Measurements from ENCODE around the gene NMRK2. TPM values are rescaled to one million over a fixed set of nuclear protein-coding genes. Genes with fewer than 3 reads are reported as not detected.
A peak's percentile ranks its signal among the peaks of the same experiment; 100 is the strongest.

The NMRK2 gene
- total and polyA plus RNA-seq, 2 of the 13 experiments (the other 11 are each of a cell fraction or from before 2014, with no cell fraction given) = not detected

DNA sequence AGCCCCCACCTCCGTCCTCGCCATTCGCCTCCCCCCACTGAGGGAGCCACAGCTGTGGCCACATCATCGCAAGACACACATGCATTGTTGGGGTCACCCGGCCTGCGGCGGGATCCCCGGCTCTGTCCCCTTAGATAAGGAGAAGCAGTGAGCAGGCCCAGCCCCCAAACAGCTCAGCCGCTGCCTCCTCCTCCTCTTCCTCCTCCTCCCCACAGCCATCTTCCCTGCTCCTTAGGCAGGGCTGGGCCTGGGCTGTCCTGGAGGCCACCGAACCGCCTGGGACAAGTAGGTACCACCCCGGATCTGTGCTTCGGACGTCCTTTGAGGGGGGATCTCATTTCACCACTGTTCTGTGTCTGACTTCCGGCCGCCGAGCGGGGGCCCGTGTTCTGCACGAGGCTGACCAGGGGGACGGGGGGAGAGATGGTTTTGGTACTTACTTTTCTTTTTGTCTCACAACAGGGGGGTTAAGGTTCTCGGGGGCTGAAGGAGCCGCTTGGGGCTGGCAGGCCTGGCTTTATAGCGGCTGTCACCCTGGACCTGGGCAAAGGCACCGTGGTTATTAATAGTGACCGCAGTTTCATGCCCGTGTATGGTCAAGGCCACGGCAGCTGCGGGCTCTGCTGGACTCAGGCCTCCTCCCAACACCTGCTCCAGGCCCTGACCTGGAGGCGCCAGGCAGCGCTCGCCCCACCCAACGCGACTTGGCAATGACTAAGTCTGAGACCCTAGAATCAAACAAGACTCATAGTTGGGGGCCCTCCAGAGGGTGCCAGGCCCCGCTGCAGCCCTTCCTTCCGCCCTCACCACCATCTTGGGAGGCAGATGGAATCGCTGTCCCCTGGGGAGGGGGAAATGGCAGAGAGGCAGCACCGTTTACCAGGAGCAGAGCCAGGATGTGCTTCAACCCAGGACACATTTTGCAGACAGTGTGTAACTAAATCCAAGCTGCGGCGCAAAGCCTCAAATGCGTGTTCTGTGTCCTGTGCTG, 18.3 kb downstream of the NMRK2 start:
- intact Hi-C loops (cut with micrococcal nuclease; ENCODE audit: unreplicated experiment) = no loop called here
- Histone ChIP-seq H3K4me1 (ENCODE audit: insufficient read depth, low read length) (peaks cover 6% of the 10 kb centered on the region; the same call in 1 of the 2 replicates), H3K9me3 (ENCODE audit: low read length) (no peaks in the 10 kb centered on the region), H3K4me3 (replicated peaks in 1 of 3; ENCODE audit: insufficient read depth in 1 of 3, low read depth in 2 of 3, low read length in 3 of 3) (no peak overlapping the region), H3K79me2 (ENCODE audit: insufficient read depth, low read length) (no peaks in the 10 kb centered on the region), H2AFZ (ENCODE audit: low read length) (no peak overlapping the region), H3K27me3 (ENCODE audit: control insufficient read depth in 1 of 2, insufficient read depth in 2 of 2, low read length in 2 of 2) (peaks cover 0 to 7% of the 10 kb centered on the region in 2 experiments; a peak in 2 of 5 replicates), H3K27ac (ENCODE audit: extremely low read length, insufficient read depth, low read length) (no peak overlapping the region), H3K36me3 (replicated peaks in 1 of 2; ENCODE audit: control insufficient read depth in 1 of 2, insufficient read depth in 2 of 2, low read length in 2 of 2) (no peaks in the 10 kb centered on the region), H4K20me1 (ENCODE audit: insufficient read depth, low read length) (no peaks in the 10 kb centered on the region), H3K4me2 (ENCODE audit: low read depth, low read length) (no peak overlapping the region), H3K9ac (ENCODE audit: insufficient read depth, low read depth, low read length) (no peak overlapping the region)
- ChIA-PET POLR2A (interaction anchor here (1.0 kb wide), 1 partner anchor 18 kb away, joined by 3 read pairs; no protein-coding TSS in a partner anchor), CTCF (ENCODE audit: low intra/inter-chr PET ratio, low total read pairs) (no interaction called here)
- 44% methylated on average over 23 of the region's 41 CpGs for WGBS (ENCODE audit: low lambda C conversion rate)
- in situ Hi-C loops (cut with HindIII; ENCODE audit: extremely low pct_ligation_motif_present, low pct_unique_long_range_greater_than_20kb) = no loop called here
- no peak for TF ChIP-seq ZNF225 (CRISPR knock-in tag; IDR thresholded peaks at IDR 0.05)
- no peak for TF ChIP-seq ZNF510 (CRISPR knock-in tag; IDR thresholded peaks at IDR 0.05; ENCODE audit: low read depth)
- no peak for TF ChIP-seq ZNF672 (CRISPR knock-in tag; IDR thresholded peaks at IDR 0.05)
- no peak for TF ChIP-seq SPEN (CRISPR knock-in tag; IDR thresholded peaks at IDR 0.05; ENCODE audit: low read depth)
- TF ChIP-seq ZNF30 (CRISPR knock-in tag; IDR thresholded peaks at IDR 0.05) = no peak
- TF ChIP-seq, protein P1, sequence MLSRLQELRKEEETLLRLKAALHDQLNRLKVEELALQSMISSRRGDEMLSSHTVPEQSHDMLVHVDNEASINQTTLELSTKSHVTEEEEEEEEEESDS (CRISPR knock-in tag; IDR thresholded peaks at IDR 0.05; ENCODE audit: borderline replicate concordance) = no peak
- no peak for TF ChIP-seq ZNF761 (CRISPR knock-in tag; conservative IDR thresholded peaks at IDR 0.05)
- TF ChIP-seq, protein P2, sequence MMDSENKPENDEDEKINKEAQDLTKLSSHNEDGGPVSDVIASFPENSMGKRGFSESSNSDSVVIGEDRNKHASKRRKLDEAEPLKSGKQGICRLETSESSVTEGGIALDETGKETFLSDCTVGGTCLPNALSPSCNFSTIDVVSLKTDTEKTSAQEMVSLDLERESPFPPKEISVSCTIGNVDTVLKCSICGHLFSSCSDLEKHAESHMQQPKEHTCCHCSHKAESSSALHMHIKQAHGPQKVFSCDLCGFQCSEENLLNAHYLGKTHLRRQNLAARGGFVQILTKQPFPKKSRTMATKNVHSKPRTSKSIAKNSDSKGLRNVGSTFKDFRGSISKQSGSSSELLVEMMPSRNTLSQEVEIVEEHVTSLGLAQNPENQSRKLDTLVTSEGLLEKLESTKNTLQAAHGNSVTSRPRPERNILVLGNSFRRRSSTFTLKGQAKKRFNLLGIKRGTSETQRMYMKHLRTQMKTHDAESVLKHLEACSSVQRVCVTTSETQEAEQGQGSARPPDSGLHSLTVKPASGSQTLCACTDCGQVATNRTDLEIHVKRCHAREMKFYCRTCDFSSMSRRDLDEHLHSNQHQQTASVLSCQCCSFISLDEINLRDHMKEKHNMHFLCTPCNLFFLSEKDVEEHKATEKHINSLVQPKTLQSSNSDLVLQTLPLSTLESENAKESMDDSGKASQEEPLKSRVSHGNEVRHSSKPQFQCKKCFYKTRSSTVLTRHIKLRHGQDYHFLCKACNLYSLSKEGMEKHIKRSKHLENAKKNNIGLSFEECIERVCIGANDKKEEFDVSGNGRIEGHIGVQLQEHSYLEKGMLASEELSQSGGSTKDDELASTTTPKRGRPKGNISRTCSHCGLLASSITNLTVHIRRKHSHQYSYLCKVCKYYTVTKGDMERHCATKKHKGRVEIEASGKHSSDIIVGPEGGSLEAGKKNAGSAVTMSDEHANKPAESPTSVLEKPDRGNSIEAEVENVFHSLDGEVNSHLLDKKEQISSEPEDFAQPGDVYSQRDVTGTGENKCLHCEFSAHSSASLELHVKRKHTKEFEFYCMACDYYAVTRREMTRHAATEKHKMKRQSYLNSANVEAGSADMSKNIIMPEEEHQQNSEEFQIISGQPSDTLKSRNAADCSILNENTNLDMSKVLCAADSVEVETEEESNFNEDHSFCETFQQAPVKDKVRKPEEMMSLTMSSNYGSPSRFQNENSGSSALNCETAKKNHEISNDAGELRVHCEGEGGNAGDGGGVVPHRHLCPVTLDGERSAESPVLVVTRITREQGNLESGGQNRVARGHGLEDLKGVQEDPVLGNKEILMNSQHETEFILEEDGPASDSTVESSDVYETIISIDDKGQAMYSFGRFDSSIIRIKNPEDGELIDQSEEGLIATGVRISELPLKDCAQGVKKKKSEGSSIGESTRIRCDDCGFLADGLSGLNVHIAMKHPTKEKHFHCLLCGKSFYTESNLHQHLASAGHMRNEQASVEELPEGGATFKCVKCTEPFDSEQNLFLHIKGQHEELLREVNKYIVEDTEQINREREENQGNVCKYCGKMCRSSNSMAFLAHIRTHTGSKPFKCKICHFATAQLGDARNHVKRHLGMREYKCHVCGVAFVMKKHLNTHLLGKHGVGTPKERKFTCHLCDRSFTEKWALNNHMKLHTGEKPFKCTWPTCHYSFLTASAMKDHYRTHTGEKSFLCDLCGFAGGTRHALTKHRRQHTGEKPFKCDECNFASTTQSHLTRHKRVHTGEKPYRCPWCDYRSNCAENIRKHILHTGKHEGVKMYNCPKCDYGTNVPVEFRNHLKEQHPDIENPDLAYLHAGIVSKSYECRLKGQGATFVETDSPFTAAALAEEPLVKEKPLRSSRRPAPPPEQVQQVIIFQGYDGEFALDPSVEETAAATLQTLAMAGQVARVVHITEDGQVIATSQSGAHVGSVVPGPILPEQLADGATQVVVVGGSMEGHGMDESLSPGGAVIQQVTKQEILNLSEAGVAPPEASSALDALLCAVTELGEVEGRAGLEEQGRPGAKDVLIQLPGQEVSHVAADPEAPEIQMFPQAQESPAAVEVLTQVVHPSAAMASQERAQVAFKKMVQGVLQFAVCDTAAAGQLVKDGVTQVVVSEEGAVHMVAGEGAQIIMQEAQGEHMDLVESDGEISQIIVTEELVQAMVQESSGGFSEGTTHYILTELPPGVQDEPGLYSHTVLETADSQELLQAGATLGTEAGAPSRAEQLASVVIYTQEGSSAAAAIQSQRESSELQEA (CRISPR knock-in tag; IDR thresholded peaks at IDR 0.05; ENCODE audit: not compliant biosample characterization) = no peak
- TF ChIP-seq, protein P3, sequence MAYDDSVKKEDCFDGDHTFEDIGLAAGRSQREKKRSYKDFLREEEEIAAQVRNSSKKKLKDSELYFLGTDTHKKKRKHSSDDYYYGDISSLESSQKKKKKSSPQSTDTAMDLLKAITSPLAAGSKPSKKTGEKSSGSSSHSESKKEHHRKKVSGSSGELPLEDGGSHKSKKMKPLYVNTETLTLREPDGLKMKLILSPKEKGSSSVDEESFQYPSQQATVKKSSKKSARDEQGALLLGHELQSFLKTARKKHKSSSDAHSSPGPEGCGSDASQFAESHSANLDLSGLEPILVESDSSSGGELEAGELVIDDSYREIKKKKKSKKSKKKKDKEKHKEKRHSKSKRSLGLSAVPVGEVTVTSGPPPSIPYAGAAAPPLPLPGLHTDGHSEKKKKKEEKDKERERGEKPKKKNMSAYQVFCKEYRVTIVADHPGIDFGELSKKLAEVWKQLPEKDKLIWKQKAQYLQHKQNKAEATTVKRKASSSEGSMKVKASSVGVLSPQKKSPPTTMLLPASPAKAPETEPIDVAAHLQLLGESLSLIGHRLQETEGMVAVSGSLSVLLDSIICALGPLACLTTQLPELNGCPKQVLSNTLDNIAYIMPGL (CRISPR knock-in tag; IDR thresholded peaks at IDR 0.05; ENCODE audit: borderline replicate concordance in 1 of 2, low read depth in 1 of 2) = no peak
- no peak for TF ChIP-seq SETDB1 (CRISPR knock-in tag; IDR thresholded peaks at IDR 0.05; ENCODE audit: borderline replicate concordance)
- no peak for TF ChIP-seq ZEB1 (IDR thresholded peaks at IDR 0.05; ENCODE audit: insufficient replicate concordance, low read depth)
- FAIRE-seq (no peak), DNase-seq (ENCODE audit: low spot score) (no peak), ATAC-seq (peak; percentile 17)
- BruUV-seq (replicated peaks) = no TSS peak
